ENCODE measurements around the gene TGM1.

TGM1 gene

GRCh38 chr14:24262821-24263733 is at the start of gene TGM1:
TGM1 (minus strand) TSS chr14:24263177; CDS start chr14:24262352, 825 bp downstream.
- no peak for DNase-seq

DNA sequence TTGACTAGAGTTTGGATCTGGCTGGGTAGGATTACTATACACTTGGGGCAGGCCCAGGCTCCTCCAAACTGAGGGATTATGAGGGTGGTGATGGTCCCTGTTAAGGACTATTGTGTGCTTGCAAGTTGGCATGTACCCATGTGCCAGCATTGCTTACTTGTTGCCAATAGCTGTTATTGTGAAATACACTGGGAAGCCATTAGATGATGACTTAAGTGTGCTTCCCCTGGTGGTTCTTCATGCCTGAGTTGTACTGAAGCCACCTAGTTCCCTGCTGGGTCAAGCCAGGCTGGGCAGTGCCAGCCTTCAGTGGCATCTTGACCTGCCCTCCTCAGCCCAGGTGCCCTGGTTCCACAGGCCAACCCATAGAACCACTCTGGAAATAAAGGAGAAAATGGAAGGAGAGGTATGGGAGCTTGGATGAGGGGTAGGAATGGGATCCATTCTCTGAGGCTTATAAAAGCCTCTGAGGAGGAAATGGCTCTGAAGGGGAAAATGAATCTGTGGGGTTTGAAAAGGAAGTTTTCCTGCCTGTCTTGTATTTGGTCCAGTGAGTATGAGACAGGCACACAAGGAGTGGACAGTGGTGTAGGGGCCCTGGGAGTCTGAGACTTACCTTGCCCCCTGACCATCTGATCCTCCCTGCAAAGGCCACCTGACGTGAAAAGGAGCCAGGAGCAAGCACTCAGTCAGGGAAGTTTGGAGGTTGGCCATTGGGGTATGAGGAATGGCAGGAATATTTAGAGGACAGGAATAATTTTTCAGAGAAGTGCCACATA is 49.0 kb upstream of the TGM1 start:
- no peak for DNase-seq

DNA sequence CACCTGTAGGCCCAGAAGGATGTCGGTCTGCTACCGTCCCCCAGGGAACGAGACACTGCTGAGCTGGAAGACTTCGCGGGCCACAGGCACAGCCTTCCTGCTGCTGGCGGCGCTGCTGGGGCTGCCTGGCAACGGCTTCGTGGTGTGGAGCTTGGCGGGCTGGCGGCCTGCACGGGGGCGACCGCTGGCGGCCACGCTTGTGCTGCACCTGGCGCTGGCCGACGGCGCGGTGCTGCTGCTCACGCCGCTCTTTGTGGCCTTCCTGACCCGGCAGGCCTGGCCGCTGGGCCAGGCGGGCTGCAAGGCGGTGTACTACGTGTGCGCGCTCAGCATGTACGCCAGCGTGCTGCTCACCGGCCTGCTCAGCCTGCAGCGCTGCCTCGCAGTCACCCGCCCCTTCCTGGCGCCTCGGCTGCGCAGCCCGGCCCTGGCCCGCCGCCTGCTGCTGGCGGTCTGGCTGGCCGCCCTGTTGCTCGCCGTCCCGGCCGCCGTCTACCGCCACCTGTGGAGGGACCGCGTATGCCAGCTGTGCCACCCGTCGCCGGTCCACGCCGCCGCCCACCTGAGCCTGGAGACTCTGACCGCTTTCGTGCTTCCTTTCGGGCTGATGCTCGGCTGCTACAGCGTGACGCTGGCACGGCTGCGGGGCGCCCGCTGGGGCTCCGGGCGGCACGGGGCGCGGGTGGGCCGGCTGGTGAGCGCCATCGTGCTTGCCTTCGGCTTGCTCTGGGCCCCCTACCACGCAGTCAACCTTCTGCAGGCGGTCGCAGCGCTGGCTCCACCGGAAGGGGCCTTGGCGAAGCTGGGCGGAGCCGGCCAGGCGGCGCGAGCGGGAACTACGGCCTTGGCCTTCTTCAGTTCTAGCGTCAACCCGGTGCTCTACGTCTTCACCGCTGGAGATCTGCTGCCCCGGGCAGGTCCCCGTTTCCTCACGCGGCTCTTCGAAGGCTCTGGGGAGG is 47.9 kb upstream of the TGM1 start, which contains the start of gene LTB4R:
Gene LTB4R (plus strand): TSS at position 857 of the 959 bp plus-strand sequence. CDS start 4,150 bp downstream, outside the sequence.
- DNase-seq = peak; percentile 64

DNA sequence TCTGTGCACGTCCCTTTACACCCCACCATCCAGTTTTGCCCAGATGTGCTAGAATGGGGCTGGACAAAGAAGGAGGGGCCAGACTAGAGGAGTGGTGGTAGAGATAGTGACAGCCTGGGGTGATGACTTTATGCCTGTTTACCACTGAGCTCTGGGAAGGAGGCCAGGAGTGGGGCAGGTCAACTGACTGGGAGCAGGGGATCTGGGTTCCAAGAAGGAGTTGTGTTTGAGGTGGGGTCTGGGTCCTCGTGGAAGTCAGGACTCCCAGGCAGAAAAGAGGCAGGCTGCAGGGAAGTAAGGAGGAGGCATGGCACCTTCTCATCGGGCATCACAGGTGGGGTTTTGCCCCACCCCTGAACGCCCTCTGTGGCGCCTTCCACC is 47.3 kb upstream of the TGM1 start:
- no peak for DNase-seq

GRCh38 chr14:24309538-24310264 is 46.7 kb upstream of the TGM1 start, which contains the start of gene LTB4R2:
LTB4R2 (plus strand) TSS chr14:24310140; CDS start chr14:24310665, 525 bp downstream.
- no peak for DNase-seq

DNA sequence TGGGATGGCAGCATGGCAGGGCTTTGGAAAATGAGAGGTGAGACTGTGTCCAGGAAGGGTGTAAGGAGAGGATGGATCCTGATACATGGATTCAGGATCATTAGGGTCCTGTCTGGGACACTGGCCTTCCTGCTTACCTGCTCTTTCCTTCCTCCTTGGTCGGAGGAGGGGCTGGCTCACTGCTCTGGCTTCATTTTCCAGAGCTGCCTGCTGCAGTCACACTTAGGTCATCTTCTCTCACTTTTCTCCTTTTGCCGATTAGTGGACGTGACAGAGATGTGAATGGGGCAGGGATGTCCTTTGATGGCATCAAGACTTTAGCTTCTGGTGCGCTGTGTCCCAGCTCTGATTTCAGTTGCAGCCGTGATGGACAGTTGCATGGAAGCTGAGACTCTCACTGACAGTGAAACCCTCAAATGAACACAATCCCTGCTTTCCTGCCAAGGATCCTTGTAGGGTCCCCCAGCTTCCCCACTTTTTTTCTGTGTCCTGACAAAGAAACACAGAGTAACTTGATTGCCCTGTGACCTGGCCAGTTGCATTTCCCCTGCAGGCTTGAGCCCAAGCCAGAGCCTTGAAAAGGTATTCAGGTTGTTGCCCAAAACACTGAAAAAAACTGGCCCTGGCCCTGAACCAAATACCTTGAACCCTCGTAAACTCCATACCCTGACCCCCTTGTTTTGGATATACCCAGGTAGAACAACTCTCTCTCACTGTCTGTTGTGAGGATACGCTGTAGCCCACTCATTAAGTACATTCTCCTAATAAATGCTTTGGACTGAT is 45.6 kb upstream of the TGM1 start:
- no peak for DNase-seq

- DNase-seq = peak; percentile 56
Measured at GRCh38 chr14:24307575-24308341, 44.8 kb upstream of the TGM1 start, which contains the start of gene CIDEB. CIDEB (minus strand) TSS chr14:24307977; CDS start chr14:24307858, 119 bp downstream.

GRCh38 chr14:24307156-24307574 is 44.2 kb upstream of the TGM1 start:
- DNase-seq = no peak

- no peak for DNase-seq
Measured at GRCh38 chr14:24304019-24304387, 41.0 kb upstream of the TGM1 start.

DNA sequence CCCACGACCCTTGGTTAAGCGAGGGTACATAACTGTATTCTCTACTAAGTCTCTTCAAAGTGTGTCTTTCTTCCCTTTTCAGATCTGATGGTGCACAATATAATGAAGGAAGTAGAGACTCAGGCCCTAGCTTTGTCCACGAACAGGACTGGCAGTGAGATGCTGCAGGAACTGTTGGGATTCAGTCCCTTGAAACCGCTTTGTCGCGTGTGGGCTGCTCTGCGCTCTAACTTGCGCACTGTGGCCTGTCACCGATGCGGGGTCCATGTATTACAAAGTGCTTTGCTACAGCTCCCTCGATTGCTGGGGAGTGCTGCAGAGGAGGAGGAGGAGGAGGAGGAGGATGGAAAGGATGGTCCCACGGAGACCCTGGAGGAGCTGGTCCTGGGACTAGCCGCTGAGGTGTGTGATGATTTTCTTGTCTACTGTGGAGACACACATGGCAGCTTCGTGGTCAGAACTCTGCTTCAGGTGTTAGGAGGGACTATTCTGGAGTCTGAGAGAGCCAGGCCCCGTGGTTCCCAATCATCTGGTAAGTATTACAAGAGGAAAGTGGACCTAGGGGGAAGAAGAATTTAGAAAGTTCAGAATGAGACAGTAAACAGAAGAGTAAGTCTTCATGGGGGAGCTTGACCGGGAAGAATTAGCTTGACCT is 37.5 kb upstream of the TGM1 start:
- DNase-seq = no peak

GRCh38 chr14:24299255-24300191 is 36.5 kb upstream of the TGM1 start, which contains the start of the genes DHRS1 and NOP9:
DHRS1 (minus strand) TSS chr14:24299780; CDS start chr14:24299106, 674 bp downstream.
NOP9 (plus strand) TSS chr14:24299850; CDS start chr14:24299955, 105 bp downstream.
- DNase-seq = peak; percentile 90

DNA sequence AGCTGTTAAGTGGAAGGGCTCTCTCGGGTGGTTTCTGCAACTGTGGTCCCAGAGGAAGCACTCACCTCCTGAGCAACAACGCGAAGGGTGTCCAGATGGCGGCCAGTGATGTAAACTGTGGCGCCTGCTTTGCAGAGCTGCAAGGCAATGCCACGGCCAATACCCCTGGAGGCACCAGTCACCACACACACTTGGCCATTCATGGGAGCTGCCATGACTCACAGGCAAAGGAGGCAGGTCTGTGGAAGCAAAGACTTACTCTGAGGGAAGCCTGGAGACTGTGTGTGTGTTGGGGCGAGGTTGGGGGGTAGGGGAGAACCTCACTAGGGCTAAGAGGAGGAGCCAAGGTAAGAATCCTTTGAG is 35.9 kb upstream of the TGM1 start:
- no peak for DNase-seq

- no peak for DNase-seq
Measured at GRCh38 chr14:24297190-24297964, 34.4 kb upstream of the TGM1 start.

- DNase-seq = peak; percentile 61
Measured at GRCh38 chr14:24296341-24297157, 33.6 kb upstream of the TGM1 start.

DNA sequence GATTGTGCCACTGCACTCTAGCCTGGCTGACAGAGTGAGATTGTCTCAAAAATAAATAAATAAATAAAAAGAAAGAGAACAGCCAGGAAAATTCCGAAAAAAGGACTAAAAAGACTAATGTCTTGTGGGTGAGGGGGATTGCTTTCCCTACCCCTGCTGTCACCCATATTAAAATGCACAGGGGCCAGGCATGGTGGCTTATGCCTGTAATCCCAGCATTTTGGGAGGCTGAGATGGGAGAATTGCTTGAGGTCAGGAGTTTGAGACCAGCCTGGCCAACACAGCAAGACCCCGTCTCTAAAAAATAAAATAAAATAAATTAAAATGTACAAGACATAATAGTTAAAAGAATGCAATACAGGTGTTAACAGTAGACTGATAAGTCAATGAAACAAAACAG is 30.5 kb upstream of the TGM1 start:
- no peak for DNase-seq

DNA sequence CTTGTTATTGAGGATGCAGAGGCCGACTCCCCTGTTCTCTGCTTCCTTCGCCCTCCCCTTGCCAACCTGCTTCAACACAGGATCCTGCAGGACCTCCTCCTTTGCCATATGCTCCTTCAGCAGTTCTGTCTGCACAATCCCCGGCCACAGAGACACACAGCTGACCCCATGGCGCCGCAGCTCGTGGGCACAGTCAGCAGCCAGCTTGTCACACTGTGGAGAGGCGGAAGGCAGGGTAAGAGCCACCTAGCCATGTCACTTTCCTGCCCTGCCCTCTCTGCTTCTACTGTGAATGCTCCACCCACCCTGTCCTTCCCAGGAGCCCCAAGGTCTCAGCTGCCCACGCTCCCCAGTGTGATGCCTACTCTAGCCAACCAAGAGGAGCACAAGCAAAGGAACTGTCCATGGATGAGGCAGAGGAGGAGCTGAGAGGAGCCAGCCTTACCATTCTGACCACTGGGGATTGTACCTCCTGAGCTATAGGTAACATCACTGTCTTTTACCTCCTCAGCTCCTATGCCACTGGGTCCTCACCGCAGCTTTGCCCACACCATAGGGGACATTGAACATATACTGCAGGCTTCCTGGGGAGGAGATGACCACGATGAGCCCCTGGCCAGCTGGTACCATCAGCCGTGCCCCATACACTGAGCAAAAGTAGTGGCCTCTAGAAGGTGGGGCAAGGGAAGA is 29.3 kb upstream of the TGM1 start:
- DNase-seq = no peak
